Prostate gland (tissue), 2 donors: Measurements from ENCODE around the gene TPCN1. TPM values are rescaled to one million over a fixed set of nuclear protein-coding genes. Genes with fewer than 3 reads are reported as not detected.
A peak's percentile ranks its signal among the peaks of the same experiment; 100 is the strongest.

Experiments used
- DNase-seq: peaks from one replicate; pipeline ENCODE4 v3.0.0-alpha.2; 2019; ENCODE audit warnings: low spot score
- H3K27ac ChIP-seq, 2 donors: fragments of 200-600 bp; sonication (generic); 2 replicates each; pipeline ENCODE4 v1.5.1; 2017 to 2019
- H3K27me3 ChIP-seq: fragments of 200-600 bp; sonication (generic); replicated peaks from 2 replicates; pipeline ENCODE4 v1.5.1; 2019; ENCODE audit not compliant: insufficient read depth
- H3K36me3 ChIP-seq, 2 donors: fragments of 200-600 bp; sonication (generic); 1 replicate in 1 of 2; 2 replicates in 1 of 2; pipeline versions ENCODE4 v1.5.1 to v1.8.1; 2017 to 2019
- H3K4me1 ChIP-seq: fragments of 200-600 bp; sonication (generic); replicated peaks from 2 replicates; pipeline ENCODE4 v1.5.1; 2019
- H3K4me3 ChIP-seq, 2 donors: fragments of 200-600 bp; sonication (generic); 2 replicates each; pipeline ENCODE4 v1.5.1; 2017 to 2019
- H3K9me3 ChIP-seq: fragments of 200-600 bp; sonication (generic); 2 replicates; pipeline ENCODE4 v1.5.1; 2017
- CTCF ChIP-seq, 4 experiments: fragments of 200-600 bp in 2 of 4; fragments of 450-650 bp in 2 of 4; sonication (generic) in 2 of 4; IDR thresholded peaks; 1 replicate in 3 of 4; 2 replicates in 1 of 4; pipeline ENCODE4 v1.5.1; 2016 to 2019; ENCODE audit warnings: antibody characterized with exemption in 4 of 4, mild to moderate bottlenecking in 2 of 4, moderate library complexity in 2 of 4
- POLR2A ChIP-seq: fragments of 450-650 bp; IDR thresholded peaks from one replicate; pipeline ENCODE4 v1.6.1; 2016; ENCODE audit warnings: antibody characterized with exemption, mild to moderate bottlenecking
- POLR2AphosphoS5 ChIP-seq: sonication (generic); formaldehyde crosslinking; IDR thresholded peaks from one replicate; pipeline ENCODE4 v1.6.1; 2017; ENCODE audit warnings: antibody characterized with exemption
- WGBS: methylation state at CpG from one replicate; pipeline ENCODE4 v1.1.5; 2018; 5-methylcytosine and 5-hydroxymethylcytosine counted together
- intact Hi-C: fragments of 100-400 bp; cut with DNase I; formaldehyde crosslinking; loops from one replicate; pipeline ENCODE4 v1.14.2; 2022
- total RNA-seq, 2 donors: library from RNA; depleted of rRNA; stranded (reverse); fragments of >200 nt; gene quantifications; one replicate each; pipeline ENCODE4 v1.1.0, GENCODE V29; 2016

TPCN1 gene
- total RNA-seq, 2 donors from 2014 or later = 52.6 to 65.3 TPM

GRCh38 chr12:113183030-113183589 is 38.2 kb upstream of the TPCN1 start:
- TF ChIP-seq POLR2A = no peak
- TF ChIP-seq CTCF (IDR thresholded peaks at IDR 0.05) = no peak
- TF ChIP-seq POLR2AphosphoS5 = no peak
- intact Hi-C loops = no loop called here
- Histone ChIP-seq H3K4me1 (no peaks in the 10 kb centered on the region), H3K27ac (no peak overlapping the region), H3K4me3 (no peak overlapping the region), H3K9me3 (no peaks in the 10 kb centered on the region), H3K36me3 (no peaks in the 10 kb centered on the region), H3K27me3 (no peaks in the 10 kb centered on the region)
- 96% methylated on average over 11 of the region's 11 CpGs for WGBS
- DNase-seq = no peak

GRCh38 chr12:113184098-113184899 is 37.0 kb upstream of the TPCN1 start:
- no peak for DNase-seq
- TF ChIP-seq POLR2A = no peak
- no peak for TF ChIP-seq POLR2AphosphoS5
- no peak for TF ChIP-seq CTCF (IDR thresholded peaks at IDR 0.05)
- H3K9me3 ChIP-seq = no peaks in the 10 kb centered on the region
- no peaks in the 10 kb centered on the region for H3K27me3 ChIP-seq
- peak overlapping the region; percentile 87 to 91 for H3K27ac ChIP-seq
- 29% methylated on average over 26 of the region's 26 CpGs for WGBS
- H3K4me3 ChIP-seq = peak overlapping the region; percentile 86 to 97
- no peaks in the 10 kb centered on the region for H3K36me3 ChIP-seq
- intact Hi-C loops = loop anchor here (2.0 kb wide), 1 partner anchor 39 kb away; no protein-coding TSS in a partner anchor
- H3K4me1 ChIP-seq = no peaks in the 10 kb centered on the region

GRCh38 chr12:113184900-113185179 is 36.4 kb upstream of the TPCN1 start:
- TF ChIP-seq CTCF (IDR thresholded peaks at IDR 0.05) (no peak), POLR2AphosphoS5 (peak; percentile 13)
- H3K9me3 ChIP-seq = no peaks in the 10 kb centered on the region
- no peaks in the 10 kb centered on the region for H3K4me1 ChIP-seq
- H3K27ac ChIP-seq = peak overlapping the region; percentile 87 to 91
- H3K27me3 ChIP-seq = no peaks in the 10 kb centered on the region
- H3K36me3 ChIP-seq = no peaks in the 10 kb centered on the region
- intact Hi-C loops = loop anchor here (2.0 kb wide), 1 partner anchor 38 kb away; no protein-coding TSS in a partner anchor
- 0% methylated on average over 20 of the region's 20 CpGs for WGBS
- peak; percentile 88 for DNase-seq
- peak overlapping the region; percentile 86 to 97 for H3K4me3 ChIP-seq

GRCh38 chr12:113185180-113186032 is 35.9 kb upstream of the TPCN1 start, which contains the start of the genes DDX54 and RITA1:
Gene DDX54 (minus strand): TSS chr12:113185478. CDS start chr12:113185451, 27 bp downstream.
Gene RITA1 (plus strand): TSS chr12:113185721. CDS start chr12:113186747, 1,026 bp downstream.
- H3K4me1 ChIP-seq = no peaks in the 10 kb centered on the region
- DNase-seq = peak; percentile 63
- H3K9me3 ChIP-seq = no peaks in the 10 kb centered on the region
- H3K4me3 ChIP-seq = peak within 1 kb of the TSS; percentile 86 to 97
- TF ChIP-seq POLR2AphosphoS5 (peak; percentile 52), POLR2A (peak; percentile 35), CTCF (IDR thresholded peaks at IDR 0.05) (no peak)
- no peaks in the 10 kb centered on the region for H3K36me3 ChIP-seq
- peak within 1 kb of the TSS; percentile 87 to 91 for H3K27ac ChIP-seq
- intact Hi-C loops = loop anchor here (2.0 kb wide), 1 partner anchor 37 kb away; no protein-coding TSS in a partner anchor
- 2% methylated on average over 43 of the region's 89 CpGs for WGBS
- no peaks in the 10 kb centered on the region for H3K27me3 ChIP-seq
